ENCODE results near the gene FTH1. TPM values are rescaled to one million over a fixed set of nuclear protein-coding genes. Genes with fewer than 3 reads are reported as not detected.

The FTH1 gene
- total and polyA plus RNA-seq, 3 donors from 2014 or later: 1,162 to 2,237 (median 1,419) TPM

DNA sequence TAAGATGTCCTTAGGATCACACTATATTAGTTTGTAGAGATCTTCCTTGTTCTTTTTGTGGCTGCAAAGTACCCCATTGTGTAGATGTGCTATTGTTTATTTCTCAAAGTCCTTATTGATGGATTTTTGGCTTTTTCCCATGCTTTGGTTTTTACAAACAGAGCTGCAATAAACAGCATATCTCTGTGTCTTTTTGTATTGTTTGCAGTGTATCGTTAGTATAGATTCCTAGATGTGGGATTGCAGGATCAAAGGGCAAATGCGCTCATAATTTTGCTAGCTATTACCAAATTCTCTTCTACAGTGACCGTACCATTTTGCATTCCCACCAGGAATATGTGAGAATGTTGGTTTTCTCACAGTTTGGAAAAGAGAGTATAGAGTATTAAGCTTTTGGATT lies 27.5 kb upstream of the FTH1 start:
- Histone ChIP-seq H3K4me3 (no peak overlapping the region), H3K36me3 (ENCODE audit: low read depth, missing control alignments) (no peaks in the 10 kb centered on the region), H3K27me3 (no peaks in the 10 kb centered on the region), H3K4me1 (no peaks in the 10 kb centered on the region), H3K27ac (no peak overlapping the region), H3K9me3 (no peaks in the 10 kb centered on the region)
- TF ChIP-seq, protein P1, sequence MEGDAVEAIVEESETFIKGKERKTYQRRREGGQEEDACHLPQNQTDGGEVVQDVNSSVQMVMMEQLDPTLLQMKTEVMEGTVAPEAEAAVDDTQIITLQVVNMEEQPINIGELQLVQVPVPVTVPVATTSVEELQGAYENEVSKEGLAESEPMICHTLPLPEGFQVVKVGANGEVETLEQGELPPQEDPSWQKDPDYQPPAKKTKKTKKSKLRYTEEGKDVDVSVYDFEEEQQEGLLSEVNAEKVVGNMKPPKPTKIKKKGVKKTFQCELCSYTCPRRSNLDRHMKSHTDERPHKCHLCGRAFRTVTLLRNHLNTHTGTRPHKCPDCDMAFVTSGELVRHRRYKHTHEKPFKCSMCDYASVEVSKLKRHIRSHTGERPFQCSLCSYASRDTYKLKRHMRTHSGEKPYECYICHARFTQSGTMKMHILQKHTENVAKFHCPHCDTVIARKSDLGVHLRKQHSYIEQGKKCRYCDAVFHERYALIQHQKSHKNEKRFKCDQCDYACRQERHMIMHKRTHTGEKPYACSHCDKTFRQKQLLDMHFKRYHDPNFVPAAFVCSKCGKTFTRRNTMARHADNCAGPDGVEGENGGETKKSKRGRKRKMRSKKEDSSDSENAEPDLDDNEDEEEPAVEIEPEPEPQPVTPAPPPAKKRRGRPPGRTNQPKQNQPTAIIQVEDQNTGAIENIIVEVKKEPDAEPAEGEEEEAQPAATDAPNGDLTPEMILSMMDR (IDR thresholded peaks at IDR 0.05): no peak
- no peak for TF ChIP-seq POLR2A (IDR thresholded peaks at IDR 0.05)
- intact Hi-C loops (cut with DNase I; ENCODE audit: low total_unique reads): no loop called here
- WGBS, 2 donors: 84 to 93% methylated on average over 3 of the region's 3 CpGs
- no peak for DNase-seq

DNA sequence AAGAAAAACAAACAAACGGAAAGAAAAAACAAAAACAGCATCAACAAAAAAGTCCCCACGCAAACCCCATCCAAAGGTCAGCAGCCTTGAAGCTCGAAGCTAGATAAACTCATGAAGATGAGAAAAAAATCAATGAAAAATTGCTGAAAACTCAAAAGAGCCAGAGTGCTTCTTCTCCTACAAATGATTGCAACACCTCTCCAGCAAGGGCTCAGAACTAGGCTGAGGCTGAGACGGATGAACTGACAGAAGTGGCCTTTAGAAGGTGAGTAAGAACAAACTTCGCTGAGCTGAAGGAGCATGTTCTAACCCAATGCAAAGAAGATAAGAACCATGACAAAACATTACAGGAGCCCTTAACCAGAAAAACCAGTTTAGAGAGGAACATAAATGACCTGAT lies 18.4 kb upstream of the FTH1 start:
- no peaks in the 10 kb centered on the region for H3K9me3 ChIP-seq
- H3K4me3 ChIP-seq: no peak overlapping the region
- 43 to 60% methylated on average over 5 of the region's 5 CpGs for WGBS, 2 donors
- no peak overlapping the region for H3K27ac ChIP-seq
- TF ChIP-seq POLR2A (IDR thresholded peaks at IDR 0.05): no peak
- TF ChIP-seq, protein P1 (IDR thresholded peaks at IDR 0.05): no peak
- intact Hi-C loops (cut with DNase I; ENCODE audit: low total_unique reads): no loop called here
- no peaks in the 10 kb centered on the region for H3K27me3 ChIP-seq
- no peak for DNase-seq
- no peaks in the 10 kb centered on the region for H3K36me3 ChIP-seq (ENCODE audit: low read depth, missing control alignments)
- peaks cover 13% of the 10 kb centered on the region for H3K4me1 ChIP-seq

DNA sequence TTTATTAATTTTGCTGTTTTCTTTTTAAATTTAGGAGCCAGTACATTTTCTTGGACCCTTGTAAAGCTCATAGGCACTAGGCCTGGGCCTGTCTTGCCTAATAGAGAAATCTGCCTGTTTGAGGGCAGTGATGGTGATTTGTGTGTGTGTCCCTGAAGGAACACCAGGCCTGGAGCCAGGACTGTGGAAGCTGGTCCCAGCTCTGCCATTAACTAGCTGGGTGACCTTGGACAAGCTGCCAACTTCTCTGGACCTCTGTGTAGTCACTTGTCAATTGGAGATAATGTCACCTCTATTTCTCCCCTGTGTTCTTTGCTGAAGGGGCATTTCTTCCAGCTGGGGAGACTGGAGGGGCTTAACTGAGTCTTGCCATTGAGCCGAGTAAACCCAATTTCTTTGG lies 16.0 kb upstream of the FTH1 start:
- H3K4me3 ChIP-seq: no peak overlapping the region
- H3K27me3 ChIP-seq: no peaks in the 10 kb centered on the region
- intact Hi-C loops (cut with DNase I; ENCODE audit: low total_unique reads): no loop called here
- H3K4me1 ChIP-seq: peaks cover 24% of the 10 kb centered on the region
- TF ChIP-seq POLR2A (IDR thresholded peaks at IDR 0.05): no peak
- TF ChIP-seq, protein P1 (IDR thresholded peaks at IDR 0.05): no peak
- H3K27ac ChIP-seq: peak overlapping the region in 1 of 2 donors; percentile 54
- no peaks in the 10 kb centered on the region for H3K36me3 ChIP-seq (ENCODE audit: low read depth, missing control alignments)
- DNase-seq: peak; percentile 95
- H3K9me3 ChIP-seq: no peaks in the 10 kb centered on the region
- WGBS, 2 donors: 43 to 100% methylated on average over 1 of the region's 1 CpG

DNA sequence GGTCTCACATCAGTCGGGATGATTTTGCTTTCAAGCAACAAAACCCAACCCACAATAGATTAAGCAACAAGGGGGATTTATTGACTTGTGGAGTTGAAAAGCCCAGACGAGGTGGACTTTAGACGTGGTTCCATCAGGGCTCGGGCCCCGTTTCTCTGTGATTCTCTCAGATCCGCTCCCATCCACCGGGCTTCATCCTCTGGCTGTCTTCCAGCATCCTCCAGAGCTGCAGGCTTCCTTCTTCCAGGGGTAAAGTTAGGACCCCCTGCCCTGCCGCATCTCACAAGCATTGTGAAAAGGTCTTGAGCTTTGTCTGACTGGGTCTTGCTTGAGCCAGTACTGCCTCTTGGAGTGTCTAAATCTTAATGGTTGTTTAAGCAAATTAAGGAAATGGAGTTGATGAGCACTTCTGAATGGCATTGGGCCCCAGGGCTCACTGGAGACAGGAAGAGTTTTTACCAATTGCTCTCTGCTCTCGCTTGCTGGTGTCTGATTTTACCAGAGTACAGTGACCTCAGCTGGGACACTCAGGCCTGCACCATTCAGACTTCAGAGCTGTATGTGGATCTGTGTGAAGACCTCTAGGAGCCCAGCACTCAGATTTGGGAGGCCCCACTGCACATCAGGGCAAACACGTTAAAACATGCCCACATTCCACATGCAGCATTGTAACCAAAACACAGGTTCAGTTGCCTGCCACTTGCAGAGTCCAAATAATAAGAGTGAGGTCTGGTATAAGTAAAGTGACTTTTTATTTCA lies 13.5 kb upstream of the FTH1 start:
- 86 to 91% methylated on average over 10 of the region's 10 CpGs for WGBS, 2 donors
- TF ChIP-seq, protein P1 (IDR thresholded peaks at IDR 0.05): no peak
- TF ChIP-seq POLR2A (IDR thresholded peaks at IDR 0.05): no peak
- no peak overlapping the region for H3K4me3 ChIP-seq
- no peaks in the 10 kb centered on the region for H3K27me3 ChIP-seq
- no peaks in the 10 kb centered on the region for H3K36me3 ChIP-seq (ENCODE audit: low read depth, missing control alignments)
- no peak overlapping the region for H3K27ac ChIP-seq
- H3K4me1 ChIP-seq: peaks cover 30% of the 10 kb centered on the region
- DNase-seq: no peak
- H3K9me3 ChIP-seq: no peaks in the 10 kb centered on the region
- intact Hi-C loops (cut with DNase I; ENCODE audit: low total_unique reads): no loop called here
